Measurements from ENCODE around the gene TRIM74.
"Not testable (repeated sequence)": the region's sequence is repeated elsewhere in the genome, so short reads cannot be mapped to it uniquely, and the experiment has no call there.

TRIM74 gene

DNA sequence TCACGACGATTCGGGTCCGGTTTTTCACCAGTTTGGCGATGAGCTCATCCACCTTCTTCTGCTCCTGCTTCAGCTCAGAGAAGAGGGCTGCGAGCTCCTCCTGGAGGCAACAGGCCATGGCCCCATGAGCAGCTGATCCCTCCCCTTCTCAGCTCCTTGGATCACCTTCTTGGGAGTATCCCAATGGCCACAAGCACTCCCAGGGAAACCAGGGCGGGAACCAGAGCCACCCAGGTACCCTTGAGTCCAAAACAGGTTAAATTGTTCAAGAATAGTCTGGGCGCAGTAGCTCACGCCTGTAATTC, 8.0 kb downstream of the TRIM74 start:
- not testable (repeated sequence) for DNase-seq (ENCODE audit: insufficient read length, low spot score); FAIRE-seq

DNA sequence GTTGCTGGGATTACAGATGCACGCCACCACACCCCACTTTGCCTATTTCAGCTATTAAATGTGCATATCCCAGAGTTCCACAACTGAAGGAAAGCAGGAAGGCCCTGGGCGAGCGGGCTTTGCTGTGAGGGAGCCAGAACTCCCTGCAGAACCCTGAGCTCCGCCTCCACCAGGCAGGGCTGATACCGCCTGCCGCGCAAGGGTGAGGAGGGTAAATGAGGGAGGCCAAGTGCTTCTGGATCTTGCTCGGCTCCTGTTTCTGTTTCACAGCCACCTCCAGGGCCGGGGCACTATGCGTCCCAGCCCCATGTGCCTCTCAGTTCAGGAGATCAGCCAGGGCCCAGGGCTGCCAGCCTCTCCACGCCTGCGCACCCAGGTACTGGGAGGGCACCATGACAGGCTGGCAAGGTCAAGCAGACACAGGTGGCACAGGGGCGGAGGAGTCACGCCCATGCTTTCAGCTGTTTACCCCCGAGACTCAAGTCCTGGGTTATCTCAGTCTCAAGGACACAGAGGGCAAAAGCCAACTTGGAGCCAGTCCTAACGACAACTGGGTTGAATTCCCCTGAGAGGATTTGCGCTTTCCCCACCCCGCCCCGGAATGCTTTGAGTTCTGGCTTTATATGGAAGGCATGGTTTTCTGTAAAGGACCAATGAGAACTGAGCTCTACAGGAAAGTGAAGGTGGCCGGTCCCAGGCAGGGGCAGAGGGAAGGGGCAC, 8.5 kb downstream of the TRIM74 start:
- DNase-seq (ENCODE audit: insufficient read length, low spot score); FAIRE-seq: not testable (repeated sequence)

DNA sequence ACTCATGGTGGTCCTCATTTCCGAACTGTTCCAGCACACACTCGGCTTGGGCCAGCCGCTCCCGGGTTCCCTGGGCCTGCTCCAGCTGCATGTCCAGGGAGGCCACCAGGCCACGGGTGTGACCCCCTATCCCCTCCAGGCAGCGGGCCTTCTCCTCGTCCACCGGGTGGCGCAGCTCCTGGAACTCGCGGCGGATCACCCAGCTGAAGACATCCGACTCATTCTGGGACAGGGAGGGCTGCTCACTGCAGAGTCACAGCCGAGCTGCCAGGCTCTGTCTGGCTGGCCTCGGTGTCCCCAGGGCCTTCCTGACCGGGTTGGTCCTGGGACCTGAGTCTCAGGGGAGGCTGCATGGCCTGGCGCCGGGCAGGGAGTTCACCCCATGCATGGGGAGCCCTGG, 9.2 kb downstream of the TRIM74 start:
- not testable (repeated sequence) for FAIRE-seq; DNase-seq (ENCODE audit: insufficient read length, low spot score)

DNA sequence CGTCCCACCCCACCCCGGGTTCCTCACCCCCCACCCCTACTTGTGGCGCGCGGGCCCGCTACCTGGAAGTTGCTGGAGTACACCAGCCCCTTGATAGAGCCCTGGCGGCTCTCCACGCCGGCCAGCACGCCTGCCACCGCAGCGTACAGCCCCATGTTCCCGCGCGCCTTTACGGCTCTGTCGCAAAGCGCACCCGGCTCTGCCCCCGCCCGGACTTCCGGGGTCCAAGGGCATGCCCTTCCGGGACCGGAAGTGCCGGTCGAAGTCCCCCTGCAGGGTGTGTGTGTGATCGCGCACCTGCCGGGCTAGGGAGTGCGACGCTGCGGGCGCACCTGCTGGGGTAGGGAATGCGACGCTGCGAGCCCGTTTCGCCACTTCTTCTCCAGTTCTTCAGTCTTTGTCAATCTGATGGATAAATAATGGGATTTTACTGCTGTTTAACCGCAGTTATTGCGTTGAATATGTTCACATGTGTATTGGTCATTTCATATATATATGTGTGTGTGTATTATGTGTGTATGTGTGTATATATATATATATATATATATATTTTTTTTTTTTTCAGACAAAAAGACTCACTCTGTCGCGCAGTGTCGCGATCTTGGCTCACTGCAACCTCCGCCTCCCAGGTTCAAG, 14.6 kb downstream of the TRIM74 start:
- DNase-seq (ENCODE audit: insufficient read length, low spot score): not testable (repeated sequence)
- peak; percentile 97 for FAIRE-seq

DNA sequence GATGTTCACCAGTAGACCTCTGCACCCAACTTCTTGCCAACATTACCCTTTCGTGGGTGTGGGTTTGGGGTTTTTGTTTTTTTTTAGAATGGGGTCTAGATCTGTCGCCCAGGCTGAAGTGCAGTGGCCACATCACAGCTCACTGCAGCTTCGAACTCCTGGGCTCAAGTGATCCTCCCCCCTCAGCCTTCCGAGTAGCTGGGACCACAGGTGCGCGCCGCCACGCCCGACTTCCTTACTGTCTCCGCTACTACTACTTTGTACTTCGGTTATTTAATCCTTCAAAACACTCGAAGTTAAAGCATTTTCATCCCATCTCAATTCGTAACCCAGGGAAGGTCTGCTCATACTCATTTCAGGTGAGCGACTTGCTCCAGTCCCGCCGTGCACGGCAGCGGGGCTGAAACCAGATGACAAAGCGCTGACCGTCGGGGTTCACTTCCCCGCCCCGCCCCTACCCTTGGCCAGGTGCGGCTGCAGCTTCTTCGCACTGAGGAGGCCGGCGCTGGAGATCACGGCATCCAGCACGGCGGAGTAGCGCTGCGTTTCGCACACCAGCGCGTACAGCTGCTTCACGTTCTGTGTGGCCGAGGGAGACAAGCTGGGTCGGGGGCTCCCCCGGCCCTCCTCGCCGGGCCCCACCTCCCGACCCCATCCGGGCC, 15.2 kb downstream of the TRIM74 start:
- DNase-seq (ENCODE audit: insufficient read length, low spot score): not testable (repeated sequence)
- peak; percentile 20 for FAIRE-seq

DNA sequence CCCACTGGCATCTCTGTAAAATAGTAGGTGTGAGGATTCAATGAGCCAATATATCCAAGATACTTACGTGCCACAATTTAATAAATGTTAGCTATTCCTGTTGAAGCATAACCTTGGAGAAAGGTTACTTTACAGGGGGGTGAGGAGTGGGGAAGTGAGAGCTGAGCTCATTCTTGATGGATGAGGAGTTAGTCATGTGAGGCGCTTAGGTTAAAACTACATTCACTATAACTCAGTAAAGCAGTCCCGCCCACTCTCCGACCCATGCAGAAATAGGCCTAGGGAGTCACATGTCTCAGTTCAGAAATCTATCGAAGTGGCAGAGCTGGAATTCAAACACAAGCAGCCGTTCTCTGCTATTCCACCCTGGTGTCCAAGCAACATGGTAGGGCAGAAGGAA, 18.8 kb downstream of the TRIM74 start:
- FAIRE-seq; DNase-seq (ENCODE audit: insufficient read length, low spot score): not testable (repeated sequence)

DNA sequence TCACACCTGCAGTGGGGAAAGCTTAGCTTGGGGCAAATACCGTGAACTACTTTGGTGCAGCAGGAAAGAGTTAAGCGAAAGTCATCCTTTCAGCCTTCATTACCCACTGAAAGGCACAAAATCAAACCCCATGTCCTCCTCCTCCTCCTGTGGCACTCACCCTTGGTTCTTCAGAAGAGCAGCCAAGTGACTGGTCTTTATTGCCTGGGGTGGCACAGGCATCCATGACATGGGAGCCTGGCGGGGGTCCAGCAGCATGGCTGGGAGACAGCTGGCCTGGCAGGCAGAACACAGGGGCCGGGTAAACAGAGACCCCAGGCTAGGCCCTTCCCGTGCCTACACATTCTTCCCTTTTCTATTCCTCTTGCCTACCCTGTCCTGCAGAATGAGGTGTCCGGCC, 19.6 kb downstream of the TRIM74 start:
- not testable (repeated sequence) for FAIRE-seq; DNase-seq (ENCODE audit: insufficient read length, low spot score)

DNA sequence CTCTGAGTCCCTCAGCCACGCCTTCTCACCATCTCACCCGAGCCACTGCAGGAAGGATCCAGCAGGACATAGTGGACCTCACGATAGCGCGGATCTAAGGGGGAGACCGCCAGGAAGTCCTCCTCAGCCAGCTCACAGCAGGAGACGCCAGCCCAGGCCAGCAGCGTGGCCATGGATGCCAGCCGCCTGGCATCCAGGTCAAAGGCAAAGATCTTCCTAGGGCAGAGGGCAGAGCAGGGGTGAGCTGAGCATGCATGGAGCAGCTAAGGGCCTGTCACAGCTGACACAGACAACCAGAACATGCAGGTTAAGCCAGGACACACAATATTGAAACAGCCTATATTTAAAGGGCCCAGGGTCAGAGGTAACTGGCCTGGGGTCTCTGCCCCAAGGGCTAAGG, 20.0 kb downstream of the TRIM74 start:
- not testable (repeated sequence) for FAIRE-seq; DNase-seq (ENCODE audit: insufficient read length, low spot score)

DNA sequence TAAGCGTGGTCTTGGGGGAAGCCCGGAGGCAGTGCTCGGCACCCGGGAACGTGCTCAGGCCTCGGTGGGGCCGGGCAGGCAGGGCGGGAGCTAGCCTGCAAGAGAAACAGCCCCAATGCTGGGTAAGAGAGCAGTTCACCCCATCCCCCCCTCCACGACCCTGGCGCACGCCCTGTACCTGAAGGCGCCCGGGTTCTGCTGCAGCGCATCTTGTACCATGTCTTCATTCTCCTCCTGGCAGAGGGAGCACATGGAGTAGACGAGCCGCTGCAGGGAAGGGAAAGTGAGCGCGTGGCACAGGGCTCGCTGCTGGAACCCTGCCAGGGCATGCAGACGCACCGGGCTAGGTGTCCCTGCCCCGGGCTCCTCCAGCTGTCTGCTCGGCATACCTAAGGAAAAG, 20.6 kb downstream of the TRIM74 start:
- FAIRE-seq; DNase-seq (ENCODE audit: insufficient read length, low spot score): not testable (repeated sequence)

DNA sequence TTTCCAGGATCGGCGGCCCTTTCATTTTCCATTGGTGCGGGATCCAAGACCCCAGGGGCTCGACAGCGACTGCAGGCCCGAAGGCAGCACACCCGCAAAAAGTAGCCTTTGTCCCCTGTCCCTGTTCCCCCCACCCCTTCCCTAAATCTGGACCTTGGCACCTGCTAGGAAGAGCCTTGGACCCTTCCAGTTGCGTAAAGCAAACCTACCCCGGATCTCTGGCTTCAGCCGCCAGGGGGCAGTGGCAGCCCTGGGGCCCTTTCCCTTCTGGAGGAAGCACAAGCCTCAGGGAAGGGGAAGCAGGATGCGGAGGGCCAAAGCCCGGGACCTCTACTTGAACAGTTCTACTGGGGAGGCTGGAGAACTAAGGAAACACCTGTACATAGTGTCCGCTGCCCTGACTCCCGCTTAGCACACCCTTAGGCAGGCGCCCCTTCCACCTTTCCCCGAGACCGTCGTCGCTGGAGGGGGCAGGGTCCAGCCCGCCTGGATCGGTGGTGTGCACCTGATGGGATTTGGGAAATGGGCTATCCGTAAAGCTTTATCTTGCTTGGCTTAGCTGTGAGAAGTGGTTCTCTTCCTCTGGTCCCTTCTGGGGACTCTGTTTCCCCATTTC, 23.0 kb downstream of the TRIM74 start:
- not testable (repeated sequence) for FAIRE-seq

DNA sequence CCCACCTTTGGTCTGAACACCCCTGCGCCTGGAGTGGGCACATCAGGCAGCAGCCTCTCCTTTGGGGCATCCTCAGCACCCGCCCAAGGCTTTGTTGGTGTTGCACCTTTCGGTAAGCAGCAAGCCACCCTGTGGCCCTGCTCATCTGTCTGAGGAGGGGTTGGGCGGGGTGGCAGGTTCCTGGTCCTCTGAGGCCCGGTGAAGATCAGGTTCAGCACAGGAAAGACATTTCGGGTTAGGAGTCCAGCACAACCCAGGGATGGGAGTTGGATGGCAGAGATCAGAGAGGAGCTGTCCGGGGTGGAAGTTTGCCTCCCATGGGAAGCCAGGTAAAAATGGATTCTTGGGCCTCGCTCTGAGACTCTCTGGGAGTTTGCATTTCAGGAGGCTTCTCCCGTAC, 23.7 kb downstream of the TRIM74 start:
- not testable (repeated sequence) for FAIRE-seq; DNase-seq (ENCODE audit: insufficient read length, low spot score)

More for the DNA sequence above, 23.0 kb downstream of the TRIM74 start:
- DNase-seq (ENCODE audit: insufficient read length, low spot score): not testable (repeated sequence)

DNA sequence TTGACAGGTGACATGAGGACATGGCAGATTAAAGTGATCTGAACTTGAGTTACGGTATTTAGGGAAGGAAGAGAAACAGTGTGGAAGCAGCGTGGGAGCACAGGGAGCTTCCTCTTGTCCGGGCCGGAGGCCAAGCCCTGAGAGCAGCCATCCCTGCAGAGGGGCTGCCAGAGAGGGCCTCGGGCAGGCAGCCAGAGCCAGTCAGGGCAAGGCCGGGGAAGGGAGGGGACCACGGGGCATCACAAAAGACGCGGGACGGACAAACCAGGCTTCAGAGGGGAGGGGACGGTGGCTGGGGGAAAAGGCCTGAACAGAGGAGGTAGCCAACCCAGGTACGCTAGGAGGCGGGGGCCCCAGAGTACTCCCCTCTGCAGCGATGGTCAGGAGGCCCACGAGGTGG, 24.3 kb downstream of the TRIM74 start:
- FAIRE-seq; DNase-seq (ENCODE audit: insufficient read length, low spot score): not testable (repeated sequence)

DNA sequence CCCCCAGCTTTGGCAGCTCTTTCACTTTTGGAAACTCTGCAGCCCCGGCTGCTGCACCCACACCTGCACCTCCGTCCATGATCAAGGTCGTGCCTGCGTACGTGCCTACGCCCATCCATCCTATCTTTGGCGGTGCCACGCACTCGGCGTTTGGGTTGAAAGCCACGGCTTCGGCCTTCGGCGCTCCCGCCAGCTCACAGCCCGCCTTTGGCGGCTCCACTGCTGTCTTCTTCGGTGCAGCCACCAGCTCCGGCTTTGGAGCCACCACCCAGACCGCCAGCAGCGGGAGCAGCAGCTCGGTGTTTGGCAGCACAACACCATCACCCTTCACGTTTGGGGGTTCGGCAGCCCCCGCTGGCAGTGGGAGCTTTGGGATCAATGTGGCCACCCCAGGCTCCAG, 26.3 kb downstream of the TRIM74 start:
- FAIRE-seq; DNase-seq (ENCODE audit: insufficient read length, low spot score): not testable (repeated sequence)

DNA sequence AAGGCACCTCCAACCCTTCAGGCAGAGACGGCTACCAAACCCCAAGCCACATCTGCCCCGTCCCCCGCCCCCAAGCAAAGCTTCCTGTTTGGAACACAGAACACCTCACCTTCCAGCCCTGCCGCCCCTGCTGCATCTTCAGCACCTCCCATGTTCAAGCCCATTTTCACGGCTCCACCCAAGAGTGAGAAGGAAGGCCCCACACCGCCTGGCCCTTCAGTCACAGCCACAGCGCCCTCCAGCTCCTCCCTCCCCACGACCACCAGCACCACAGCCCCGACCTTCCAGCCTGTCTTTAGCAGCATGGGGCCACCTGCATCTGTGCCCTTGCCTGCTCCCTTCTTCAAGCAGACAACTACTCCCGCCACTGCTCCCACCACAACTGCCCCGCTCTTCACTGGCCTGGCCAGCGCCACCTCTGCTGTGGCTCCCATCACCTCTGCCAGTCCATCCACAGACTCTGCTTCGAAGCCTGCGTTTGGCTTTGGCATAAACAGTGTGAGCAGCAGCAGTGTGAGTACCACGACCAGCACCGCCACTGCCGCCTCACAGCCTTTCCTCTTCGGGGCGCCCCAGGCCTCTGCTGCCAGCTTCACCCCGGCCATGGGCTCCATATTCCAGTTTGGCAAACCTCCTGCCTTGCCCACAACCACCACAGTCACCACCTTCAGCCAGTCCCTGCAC, 27.1 kb downstream of the TRIM74 start:
- DNase-seq (ENCODE audit: insufficient read length, low spot score); FAIRE-seq: not testable (repeated sequence)

DNA sequence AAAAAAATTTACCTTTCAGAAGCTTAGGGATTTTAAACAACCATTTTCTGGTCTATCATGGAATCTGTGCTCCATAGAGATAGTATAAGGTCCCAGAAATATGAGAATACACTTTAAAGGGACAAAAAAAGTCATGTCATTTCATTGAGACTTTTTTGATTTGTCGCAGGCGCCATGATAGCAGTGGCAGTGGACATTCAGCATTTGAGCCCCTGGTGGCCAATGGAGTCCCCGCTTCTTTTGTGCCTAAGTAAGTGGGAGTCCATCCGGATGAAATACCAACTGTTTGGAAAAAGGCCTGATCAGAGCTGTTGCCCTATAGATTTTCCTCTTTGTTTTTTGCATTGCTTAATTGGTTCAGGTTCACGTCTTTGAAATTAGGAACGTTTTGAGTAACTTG, 41.0 kb downstream of the TRIM74 start:
- DNase-seq (ENCODE audit: insufficient read length, low spot score); FAIRE-seq: not testable (repeated sequence)

DNA sequence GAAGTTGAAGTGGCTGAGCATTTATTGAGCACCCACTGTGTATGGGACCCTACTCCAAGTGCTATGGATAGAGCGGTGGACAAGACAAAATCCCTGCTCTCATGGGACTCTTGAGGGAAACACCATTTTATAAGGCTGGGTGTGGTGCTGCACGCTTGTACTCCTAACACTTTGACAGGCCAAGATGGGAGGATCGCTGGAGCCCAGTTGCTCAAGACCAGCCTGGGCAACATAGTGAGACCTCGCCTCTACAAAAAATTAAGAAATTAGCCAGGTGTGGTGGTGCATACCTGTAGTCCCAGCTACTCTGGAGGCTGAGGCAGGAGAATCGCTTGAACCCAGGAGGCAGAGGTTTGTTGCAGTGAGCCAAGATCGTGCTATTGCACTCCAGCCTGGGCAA, 41.5 kb downstream of the TRIM74 start:
- FAIRE-seq; DNase-seq (ENCODE audit: insufficient read length, low spot score): not testable (repeated sequence)
